T-helper 22 cell (primary cell): Measurements from ENCODE around the gene CWC27.

Experiments
- DNase-seq: peaks from one replicate; pipeline ENCODE4 v3.0.0-alpha.2; 2020; ENCODE audit warnings: low read depth

The CWC27 gene

GRCh38 chr5:65035211-65036206 lies 266.8 kb downstream of the CWC27 start:
- peak; percentile 81 for DNase-seq

GRCh38 chr5:65037831-65038815 lies 269.4 kb downstream of the CWC27 start:
- peak; percentile 1 for DNase-seq

- no peak for DNase-seq
These were observed 272.8 kb downstream of the CWC27 start for GRCh38 chr5:65041296-65042158.

GRCh38 chr5:65043843-65044359 lies 275.2 kb downstream of the CWC27 start:
- no peak for DNase-seq

- no peak for DNase-seq
These were observed 278.5 kb downstream of the CWC27 start for GRCh38 chr5:65047225-65047624.

GRCh38 chr5:65047948-65048690 lies 279.4 kb downstream of the CWC27 start:
- DNase-seq: no peak

- no peak for DNase-seq
These were observed 281.4 kb downstream of the CWC27 start for GRCh38 chr5:65050140-65050539.

GRCh38 chr5:65050826-65051498 lies 282.2 kb downstream of the CWC27 start:
- no peak for DNase-seq

- DNase-seq: no peak
These were observed 287.2 kb downstream of the CWC27 start for GRCh38 chr5:65055938-65056337.

- DNase-seq: no peak
These were observed 291.2 kb downstream of the CWC27 start for GRCh38 chr5:65059681-65060598.

- DNase-seq: no peak
These were observed 292.7 kb downstream of the CWC27 start for GRCh38 chr5:65061250-65061973.

GRCh38 chr5:65061974-65062353 lies 293.2 kb downstream of the CWC27 start:
- DNase-seq: no peak

GRCh38 chr5:65062469-65063083 lies 293.8 kb downstream of the CWC27 start:
- no peak for DNase-seq

- no peak for DNase-seq
These were observed 296.3 kb downstream of the CWC27 start for GRCh38 chr5:65065001-65065511.

- no peak for DNase-seq
These were observed 297.8 kb downstream of the CWC27 start for GRCh38 chr5:65066387-65067146.

- no peak for DNase-seq
These were observed 298.4 kb downstream of the CWC27 start for GRCh38 chr5:65067147-65067506.
